ENCODE results near the gene CENPX.
A peak's percentile ranks its signal among the peaks of the same experiment; 100 is the strongest.
"Not testable (repeated sequence)": the region's sequence is repeated elsewhere in the genome, so short reads cannot be mapped to it uniquely, and the experiment has no call there.

CENPX gene

DNA sequence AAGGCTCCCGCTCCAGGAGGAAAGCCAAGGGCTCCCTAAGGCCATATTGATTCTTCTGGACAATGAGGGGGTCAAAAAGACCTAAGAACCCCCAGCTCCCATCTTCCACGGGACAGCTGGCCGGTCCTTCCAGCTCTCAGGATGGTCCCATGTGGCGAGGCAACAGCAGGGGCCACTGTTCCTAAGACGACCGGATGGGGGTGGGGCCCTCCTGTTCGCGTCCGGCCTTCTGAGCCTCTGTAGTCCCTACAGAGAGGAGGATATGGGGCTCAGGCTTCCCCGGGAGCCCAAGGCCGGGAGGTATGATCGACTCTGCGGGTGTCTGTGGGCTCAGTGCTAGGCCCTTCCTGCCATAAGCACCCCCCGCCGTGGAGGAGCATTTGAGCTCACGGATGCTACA, 20.8 kb upstream of the CENPX start:
- no peak for DNase-seq (ENCODE audit: low spot score)

DNA sequence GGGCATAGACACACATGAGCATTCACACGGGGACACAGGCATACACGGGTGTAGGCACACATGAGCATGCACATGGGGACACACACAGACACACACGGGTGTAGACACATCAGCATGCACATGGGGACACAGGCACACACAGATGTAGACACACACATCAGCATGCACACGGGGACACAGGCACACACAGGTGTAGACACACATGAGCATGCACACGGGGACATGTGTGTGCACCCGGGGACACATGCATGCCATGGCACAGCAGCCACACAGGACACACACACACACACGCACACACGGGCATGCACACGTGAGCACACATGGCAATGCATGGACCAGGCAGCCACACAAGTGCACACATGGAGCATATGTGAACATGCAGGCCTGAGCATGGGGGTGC, 20.0 kb upstream of the CENPX start:
- TF ChIP-seq, protein P1, sequence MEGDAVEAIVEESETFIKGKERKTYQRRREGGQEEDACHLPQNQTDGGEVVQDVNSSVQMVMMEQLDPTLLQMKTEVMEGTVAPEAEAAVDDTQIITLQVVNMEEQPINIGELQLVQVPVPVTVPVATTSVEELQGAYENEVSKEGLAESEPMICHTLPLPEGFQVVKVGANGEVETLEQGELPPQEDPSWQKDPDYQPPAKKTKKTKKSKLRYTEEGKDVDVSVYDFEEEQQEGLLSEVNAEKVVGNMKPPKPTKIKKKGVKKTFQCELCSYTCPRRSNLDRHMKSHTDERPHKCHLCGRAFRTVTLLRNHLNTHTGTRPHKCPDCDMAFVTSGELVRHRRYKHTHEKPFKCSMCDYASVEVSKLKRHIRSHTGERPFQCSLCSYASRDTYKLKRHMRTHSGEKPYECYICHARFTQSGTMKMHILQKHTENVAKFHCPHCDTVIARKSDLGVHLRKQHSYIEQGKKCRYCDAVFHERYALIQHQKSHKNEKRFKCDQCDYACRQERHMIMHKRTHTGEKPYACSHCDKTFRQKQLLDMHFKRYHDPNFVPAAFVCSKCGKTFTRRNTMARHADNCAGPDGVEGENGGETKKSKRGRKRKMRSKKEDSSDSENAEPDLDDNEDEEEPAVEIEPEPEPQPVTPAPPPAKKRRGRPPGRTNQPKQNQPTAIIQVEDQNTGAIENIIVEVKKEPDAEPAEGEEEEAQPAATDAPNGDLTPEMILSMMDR (IDR thresholded peaks at IDR 0.05; ENCODE audit: extremely low read depth, missing control alignments): no peak
- DNase-seq (ENCODE audit: low spot score): no peak

More for the DNA sequence above, 20.8 kb upstream of the CENPX start:
- TF ChIP-seq, protein P1 (IDR thresholded peaks at IDR 0.05; ENCODE audit: extremely low read depth, missing control alignments): no peak

DNA sequence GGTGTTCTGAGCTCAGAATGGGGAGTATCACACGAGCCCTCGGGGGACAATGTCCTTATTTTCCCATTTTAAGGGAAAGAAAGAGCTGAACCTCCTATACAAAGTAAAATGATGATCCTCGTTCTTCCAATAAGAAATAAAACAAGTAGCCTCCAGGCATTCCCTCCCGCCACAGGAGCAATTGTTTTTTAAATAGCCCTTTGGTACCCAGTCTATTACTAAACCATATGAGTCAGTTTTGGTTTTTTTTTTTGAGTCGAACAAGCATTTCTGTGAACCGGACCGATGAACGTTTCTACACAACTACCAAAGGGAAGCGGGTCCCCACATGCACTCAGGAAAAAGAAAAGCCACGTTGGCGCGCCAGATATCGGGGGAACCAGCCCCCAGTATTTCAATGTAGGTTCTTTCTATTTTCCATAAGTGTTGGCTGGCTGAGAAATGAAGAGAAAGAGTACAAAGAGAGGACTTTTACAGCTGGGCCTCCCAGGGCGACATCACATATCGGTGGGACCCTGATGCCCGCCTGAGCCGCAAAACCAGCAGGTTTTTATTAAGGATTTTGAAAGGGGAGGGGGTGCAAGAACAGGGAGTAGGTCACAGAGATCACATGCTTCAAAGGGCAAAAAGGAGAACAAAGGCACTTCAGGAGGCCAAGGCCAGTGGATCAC, 18.6 kb upstream of the CENPX start:
- DNase-seq (ENCODE audit: low spot score): no peak
- TF ChIP-seq, protein P1 (IDR thresholded peaks at IDR 0.05; ENCODE audit: extremely low read depth, missing control alignments): no peak

DNA sequence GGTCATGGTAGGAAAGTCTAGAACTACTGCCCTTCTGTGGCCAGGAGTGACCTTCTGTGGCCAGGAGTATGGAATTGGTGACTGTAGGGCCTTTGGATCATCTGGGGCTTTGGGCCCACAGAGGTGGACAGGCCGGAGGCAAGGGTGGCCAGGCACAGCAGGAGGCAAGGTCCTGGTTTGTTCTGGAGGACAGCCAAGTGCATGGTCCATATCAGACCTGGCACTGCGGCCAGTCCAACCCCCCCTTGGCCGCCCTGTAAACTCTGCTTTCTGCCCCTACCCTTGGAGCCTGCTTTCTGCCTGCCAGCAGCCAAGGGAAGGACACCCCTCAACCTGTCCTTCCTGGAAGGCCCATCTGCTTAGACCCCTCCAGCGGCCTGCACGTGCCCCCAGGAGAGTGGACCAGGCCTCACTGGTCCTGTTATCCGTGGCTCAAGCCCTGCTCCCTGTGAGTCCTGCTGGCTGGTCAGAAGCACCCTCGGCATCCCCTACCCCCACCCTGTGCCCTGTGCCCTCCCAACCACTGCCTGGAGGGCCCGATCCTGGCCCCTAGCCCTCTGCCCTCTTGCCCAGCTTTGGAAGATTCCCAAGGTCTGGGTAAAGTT, 17.1 kb upstream of the CENPX start:
- DNase-seq (ENCODE audit: low spot score): no peak
- TF ChIP-seq, protein P1 (IDR thresholded peaks at IDR 0.05; ENCODE audit: extremely low read depth, missing control alignments): no peak

DNA sequence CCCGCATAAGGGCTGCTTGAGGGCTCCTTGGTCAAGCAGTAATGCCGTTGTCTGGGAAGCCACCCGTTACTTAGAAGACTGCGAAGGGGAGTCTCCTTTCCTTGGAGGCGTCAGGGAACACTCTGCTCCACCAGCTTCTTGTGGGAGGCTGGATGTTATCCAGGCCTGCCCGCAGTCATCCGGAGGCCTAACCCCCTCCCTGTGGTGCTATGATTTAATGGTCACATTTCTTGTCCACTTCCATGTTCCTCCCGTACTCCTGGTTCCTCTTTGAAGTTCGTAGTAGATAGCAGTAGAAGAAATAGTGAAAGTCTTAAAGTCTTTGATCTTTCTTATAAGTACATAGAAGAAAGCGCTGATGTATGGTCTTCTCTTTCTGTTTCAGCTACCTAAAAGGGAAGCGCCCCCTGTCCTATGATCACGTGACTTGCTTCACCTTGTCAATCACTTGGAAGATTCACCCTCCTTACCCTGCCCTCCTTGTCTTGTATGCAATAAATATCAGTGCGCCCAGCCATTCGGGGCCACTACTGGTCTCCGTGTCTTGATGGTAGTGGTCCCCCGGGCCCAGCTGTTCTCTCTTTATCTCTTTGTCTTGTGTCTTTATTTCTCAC, 16.2 kb upstream of the CENPX start:
- DNase-seq (ENCODE audit: low spot score): not testable (repeated sequence)

DNA sequence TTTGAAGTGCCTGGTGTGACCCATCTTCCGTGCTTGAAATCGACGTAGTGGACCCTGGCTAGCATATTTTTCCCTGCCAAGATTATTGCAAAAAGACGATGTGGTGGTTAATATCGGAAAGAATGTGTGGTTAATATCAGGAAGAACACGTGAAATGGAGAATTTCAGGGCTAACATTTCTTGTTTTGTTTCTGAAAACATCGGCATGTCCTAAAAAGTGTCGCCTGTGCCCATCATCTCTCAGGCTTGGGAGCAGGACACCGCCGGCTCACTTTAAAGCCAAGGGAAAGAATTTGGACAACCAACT, 15.2 kb upstream of the CENPX start:
- no peak for DNase-seq (ENCODE audit: low spot score)
- TF ChIP-seq, protein P1 (IDR thresholded peaks at IDR 0.05; ENCODE audit: extremely low read depth, missing control alignments): no peak

DNA sequence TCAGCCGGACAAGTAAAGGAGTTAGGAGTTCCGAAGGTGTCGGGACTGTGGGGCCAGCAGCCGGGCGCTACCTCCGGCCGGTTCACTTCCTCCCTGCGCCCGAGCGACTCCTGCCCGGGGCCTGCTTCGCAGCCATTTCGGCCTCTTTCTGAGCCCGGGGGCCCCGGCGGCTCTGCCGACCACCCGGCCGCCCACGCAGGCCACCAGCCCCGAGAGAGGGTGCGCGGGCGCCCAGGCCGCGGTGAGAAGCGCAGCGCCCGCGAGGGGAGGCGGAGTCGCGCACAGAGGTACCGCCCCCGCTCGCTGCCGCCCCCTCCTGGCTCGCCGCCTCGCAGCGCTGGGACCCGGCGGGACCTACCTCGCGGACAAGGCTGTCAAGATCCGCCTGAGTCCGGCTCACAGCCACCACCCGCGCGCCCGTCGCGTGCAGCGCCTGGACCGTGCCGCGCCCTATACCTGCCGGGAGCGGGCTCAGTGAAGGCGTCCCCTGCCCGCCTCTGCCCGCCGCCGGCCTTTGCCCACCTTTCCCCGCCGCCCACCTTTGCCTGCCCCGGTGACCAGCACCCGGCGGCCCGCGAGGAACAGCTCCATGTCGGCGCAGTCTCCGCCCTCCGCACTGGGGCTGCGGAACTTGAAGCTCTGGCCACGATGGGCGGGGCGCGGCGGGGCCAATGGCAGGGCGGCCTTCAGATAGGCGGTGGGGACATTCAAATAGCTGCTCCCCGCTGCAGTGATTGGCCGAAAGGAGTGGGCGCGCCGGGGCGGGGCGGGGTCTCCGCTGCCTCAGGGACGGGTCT, 14.6 kb upstream of the CENPX start, which contains the start of gene DCXR:
Gene DCXR (minus strand): TSS at position 606 of the 797 bp plus-strand sequence. CDS start 15 bp downstream, at position 591.
- TF ChIP-seq, protein P1 (IDR thresholded peaks at IDR 0.05; ENCODE audit: extremely low read depth, missing control alignments): peak; percentile 93
- peak; percentile 98 for DNase-seq (ENCODE audit: low spot score)
